SHP77 treated with DMSO at 0.1 percent for 48 hours (cell line): Measurements from ENCODE around the gene ZNF765.
"Not testable (repeated sequence)": the region's sequence is repeated elsewhere in the genome, so short reads cannot be mapped to it uniquely, and the experiment has no call there.

ENCODE experiments used
- DNase-seq: peaks from one replicate; lab custom pipeline; 2025; lab: John Stamatoyannopoulos, UW

Gene ZNF765

DNA sequence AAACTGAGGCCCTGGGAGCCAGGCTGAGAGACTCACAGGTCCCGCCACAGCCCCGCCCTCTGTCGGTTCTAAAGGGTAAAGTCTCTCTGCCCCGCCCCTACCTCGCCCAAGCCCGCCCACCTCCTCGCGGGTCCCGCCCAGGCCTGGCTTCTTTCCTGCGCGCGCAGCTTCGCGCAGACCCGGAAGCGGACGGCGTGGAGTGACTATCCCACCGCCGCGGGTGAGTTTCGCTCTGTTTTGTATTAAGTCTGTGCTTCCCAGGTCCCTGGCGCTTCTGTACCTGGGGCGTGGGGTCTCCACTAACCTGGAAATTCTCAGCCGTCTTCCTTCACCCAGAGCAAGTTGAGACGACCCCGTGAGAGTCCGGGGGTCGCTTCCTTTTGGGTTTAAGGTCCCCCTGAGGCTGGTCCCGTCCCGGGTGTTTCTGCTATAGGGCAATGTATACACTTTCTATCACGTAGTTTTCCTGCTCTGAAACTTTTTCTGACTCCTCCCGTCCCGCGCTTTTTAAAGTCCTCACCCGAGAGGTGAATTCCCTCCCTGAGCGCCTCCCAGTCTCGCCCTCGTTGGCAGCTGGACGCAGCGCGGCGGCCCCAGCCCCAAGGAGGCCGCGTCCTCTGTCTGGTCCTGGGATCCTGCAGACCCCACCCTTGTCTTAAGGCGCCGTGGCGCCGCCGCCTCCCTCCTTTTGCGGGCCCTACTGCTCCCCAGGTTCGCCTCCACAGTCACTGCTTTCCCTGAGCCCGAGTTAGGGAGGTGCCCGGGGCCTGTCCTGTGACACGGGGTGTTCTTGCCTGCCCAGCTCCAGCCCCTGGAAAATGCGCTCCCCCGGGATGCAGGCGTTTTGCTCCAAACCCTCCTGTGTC lies at the start of gene ZNF765:
Gene ZNF765, plus strand, starts transcription at position 176 of the 866 bp plus-strand sequence. CDS start 2,867 bp downstream, outside the sequence.
- DNase-seq: peak; percentile 67

DNA sequence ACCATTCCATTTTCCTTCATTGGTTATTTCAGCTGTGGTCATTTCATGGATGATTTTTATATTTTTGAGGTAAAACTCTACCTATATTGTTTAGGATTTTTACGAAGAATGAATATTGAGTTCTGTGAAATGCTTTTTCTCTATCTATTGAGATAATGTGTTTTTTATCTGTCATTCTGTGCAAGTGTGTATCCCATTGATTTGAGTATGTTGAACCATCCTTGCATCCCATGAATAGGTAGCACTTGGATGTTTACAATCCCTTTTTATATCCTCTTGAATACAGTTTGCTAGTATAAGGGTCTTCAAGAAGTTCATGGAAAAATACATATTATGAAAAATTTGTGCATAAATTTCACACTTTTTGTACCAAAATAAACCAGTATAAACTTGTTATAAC lies 39.2 kb upstream of the ZNF765 start:
- no peak for DNase-seq

DNA sequence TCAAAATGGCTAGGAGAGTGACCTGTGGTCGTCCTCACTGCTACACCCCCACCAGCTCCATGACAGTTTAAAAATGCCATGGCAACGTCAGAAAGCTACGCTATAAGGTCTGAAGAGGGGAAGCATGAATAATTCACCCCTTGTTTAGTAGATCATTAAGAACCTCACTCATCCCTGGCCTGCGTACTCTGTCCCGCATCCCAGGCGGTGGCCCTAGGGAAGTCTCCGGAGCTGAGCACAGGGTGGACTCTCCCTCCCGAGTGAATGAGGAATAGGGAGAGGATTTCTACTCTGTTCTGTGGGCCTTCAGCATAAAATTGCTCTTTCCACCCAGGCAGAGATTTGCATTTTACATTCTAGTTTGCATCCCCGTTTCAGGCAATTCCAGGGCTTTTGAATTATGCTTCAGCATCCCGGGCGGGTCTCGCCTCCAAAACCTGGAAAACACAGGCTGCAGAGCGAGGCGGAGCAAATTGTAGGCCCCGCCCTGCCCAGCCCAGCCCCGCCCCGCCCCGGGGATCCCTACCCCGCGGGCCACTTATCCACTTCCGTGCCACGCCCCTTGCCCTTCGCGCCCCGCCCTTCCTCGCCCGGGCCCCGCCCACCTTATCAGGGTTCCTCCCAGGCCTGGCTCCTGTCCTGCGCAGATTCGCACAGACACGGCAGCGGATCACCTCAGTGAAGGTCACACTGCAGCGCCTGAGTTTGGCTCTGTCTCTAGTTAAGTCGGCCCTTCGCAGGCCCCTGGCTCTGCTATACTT lies 36.9 kb upstream of the ZNF765 start:
- DNase-seq: no peak

DNA sequence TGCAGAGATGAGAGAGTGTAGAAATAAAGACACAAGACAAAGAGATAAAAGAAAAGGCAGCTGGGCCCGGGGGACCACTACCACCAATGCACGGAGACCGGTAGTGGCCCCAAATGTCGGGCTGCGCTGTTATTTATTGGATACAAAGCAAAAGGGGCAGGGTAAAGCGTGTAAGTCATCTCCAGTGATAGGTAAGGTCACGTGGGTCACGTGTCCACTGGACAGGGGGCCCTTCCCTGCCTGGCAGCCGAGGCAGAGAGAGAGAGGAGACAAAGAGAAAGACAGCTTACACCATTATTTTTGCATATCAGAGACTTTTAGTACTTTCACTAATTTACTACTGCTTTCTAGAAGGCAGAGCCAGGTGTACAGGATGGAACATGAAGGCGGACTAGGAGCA lies 34.9 kb upstream of the ZNF765 start:
- DNase-seq: not testable (repeated sequence)

DNA sequence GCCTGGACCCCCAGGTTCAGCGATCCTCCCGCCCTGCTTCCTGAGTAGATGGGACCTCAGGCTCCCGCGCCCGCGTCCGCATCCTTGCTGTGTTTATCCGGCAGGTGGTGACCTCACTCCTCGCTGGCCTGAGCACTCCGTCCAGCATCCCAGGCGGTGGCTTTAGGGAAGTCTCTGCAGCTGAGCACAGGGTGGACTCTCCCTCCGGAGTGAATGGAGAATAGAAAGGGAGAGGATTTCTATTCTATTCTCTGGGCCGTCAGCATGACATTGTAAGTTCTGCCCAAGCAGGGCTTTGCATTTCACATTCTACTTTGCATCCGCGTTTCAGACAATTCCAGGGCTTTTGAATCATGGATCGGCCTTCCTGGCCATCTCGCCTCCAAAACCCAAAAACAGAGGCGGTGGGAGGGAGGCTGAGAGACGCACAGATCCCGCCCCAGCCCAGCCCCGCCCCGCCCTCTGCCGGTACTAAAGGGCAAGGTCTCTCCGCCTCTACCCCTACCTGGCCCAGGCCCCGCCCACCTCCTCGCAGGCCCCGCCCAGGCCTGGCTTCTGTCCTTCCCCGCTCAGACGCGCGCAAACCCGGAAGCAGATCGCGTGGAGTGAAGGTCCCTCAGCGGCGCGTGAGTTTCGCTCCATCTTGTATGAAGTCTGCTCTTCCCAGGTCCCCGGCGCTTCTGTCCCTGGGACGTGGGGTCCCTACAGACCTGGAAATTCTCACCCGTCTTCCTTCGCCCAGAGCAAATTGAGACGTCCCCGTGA lies 29.6 kb upstream of the ZNF765 start, which contains the start of gene ZNF525:
Gene ZNF525, plus strand, starts transcription at position 572 of the 765 bp plus-strand sequence. CDS start 6,577 bp downstream, outside the sequence.
- peak; percentile 57 for DNase-seq

DNA sequence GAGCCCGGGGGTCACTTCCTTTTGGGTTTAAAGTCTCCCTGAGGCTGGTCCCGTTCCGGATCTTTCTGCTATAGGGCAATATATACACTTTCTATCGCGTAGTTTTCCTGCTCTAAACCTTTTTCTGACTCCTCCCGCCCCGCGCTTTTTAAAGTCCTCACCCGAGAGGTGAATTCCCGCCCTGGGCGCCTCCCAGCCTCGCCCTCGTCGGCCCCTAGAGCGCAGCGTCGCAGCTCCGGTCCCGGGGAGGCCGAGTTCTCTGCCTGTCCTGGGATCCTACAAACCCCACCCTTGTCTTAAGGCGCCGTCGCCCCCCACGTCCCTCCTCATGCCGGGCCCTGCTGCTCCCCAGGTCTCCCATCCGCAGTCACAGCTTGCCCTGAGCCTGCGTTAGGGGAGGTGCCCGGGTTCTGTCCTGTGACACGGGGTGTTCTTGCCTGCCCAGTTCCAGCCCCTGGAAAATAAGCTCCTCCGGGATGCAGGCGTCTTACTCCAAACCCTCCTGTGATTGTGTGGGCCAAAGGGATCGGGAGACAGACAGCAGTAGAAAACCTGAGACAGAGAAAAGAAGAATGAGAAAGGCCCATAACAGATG lies 29.0 kb upstream of the ZNF765 start:
- DNase-seq: peak; percentile 11

DNA sequence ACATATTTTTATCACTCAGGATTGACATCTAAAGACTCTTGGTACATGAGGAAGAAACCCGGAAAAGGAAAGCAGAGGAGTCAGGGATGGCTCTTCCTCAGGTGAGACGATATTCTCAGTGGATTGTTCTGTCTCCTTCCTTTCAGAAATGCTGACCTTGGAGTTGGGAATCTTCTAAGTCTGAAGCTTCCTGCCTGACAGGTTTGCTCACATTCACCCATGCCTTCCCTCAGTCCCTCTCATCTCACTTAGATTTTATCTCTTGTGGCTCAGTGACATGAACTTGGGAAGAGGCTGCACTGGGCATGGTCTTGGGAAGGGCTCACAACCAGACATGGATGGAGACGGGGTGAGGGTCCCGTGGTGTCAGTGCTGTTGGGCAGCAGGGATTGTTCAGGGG lies 22.8 kb upstream of the ZNF765 start:
- no peak for DNase-seq

DNA sequence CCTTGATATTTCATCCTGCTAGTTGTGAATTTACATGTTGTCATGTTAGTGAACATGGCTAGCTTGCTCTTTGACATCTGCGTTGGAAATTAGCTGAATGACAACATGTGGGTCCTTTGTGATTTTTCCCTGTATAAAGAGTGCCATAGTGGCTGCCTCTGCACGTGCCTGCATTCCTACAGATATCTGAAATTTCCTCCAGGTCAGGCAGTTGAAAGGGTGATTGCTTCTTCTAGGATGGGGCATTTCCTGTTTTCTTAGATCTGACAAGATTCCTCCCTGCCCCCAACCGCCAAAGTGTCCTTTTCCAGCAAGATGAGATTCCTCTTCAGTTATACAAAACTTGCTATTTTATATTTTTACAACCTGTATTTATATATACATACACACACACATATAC lies 20.7 kb upstream of the ZNF765 start:
- DNase-seq: no peak

DNA sequence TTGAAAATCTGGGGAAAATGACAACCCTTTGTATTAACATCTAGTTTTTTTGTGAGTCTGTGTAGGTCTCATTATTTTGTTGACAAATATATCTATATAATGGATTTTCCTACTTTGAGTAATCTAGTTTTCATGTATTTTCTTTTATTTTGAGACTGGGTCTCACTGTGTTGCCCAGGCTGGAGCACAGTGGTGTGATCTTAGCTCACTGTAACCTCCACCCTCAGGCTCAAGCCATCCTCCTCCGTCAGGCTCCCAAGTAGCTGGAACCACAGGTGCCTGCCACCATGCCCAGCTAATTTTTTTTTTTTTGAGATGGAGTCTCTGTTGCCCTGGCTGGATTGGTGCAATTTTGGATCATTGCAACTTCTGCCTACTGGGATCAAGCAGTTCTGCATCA lies 20.2 kb upstream of the ZNF765 start:
- DNase-seq: no peak

DNA sequence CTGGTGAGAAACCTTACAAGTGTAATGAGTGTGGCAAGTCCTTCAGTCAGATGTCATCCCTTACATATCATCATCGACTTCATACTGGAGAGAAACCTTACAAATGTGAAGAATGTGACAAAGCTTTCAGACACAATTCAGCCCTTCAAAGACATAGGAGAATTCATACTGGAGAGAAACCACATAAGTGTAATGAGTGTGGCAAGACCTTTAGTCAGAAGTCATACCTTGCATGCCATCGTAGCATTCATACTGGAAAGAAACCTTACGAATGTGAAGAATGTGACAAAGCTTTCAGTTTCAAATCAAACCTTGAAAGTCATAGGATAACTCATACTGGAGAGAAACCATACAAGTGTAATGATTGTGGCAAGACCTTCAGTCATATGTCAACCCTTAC lies 13.6 kb upstream of the ZNF765 start:
- no peak for DNase-seq

DNA sequence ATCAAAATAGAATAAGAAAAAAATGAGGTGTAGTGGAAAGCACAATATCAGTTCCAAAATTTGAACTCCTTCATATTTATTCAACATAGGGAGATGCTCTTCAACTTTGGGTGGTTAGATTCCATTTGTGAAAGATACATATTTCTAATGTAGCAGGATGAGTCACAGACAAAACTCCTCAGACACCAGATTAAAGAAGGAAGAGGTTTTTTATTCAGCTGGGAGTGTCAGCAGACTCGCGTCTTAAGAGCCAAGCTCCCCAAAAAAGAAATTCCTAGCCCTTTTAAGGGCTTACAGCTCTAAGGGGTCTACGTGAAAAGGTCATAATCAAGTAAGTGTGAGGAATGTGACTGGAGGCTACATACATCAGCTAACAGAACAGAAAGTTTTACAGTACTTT lies 6.8 kb upstream of the ZNF765 start:
- DNase-seq: no peak

DNA sequence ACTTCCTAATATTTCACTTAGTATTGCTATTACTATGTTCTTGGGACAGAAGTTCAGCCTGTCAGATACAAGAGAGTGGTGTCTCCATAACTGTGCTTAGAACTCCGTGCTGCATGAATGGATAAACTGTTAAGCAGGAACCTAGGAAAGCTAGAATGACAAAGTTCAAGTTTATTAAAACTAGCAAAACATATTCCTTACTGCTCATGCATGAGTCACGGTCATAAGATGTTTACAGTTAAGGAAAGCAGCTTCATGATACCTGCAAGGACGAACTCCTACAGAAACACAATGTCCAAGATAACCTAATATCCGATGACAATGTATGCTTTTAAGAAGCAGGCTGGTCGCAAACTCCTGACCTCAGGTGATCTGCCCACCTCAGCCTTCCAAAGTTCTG lies 6.0 kb upstream of the ZNF765 start:
- DNase-seq: no peak

DNA sequence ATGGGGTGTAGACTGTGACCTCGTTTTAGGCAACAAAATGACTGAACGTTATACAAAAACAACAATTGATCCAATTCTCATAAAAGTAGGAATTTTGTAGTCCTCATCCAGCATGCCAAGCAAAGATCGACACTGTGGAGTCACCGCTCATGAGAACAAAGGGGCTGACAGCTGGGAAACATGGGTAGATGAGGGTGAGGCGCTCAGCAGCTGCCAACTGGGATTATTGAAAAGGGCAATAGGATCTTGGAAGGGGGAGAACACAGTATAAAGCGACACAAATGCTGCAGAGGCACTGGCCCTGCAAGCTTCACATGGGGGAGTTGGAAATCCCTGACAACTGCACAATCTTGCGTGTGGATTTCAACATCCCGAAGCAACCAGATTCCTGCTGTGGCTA lies 5.4 kb upstream of the ZNF765 start:
- no peak for DNase-seq

DNA sequence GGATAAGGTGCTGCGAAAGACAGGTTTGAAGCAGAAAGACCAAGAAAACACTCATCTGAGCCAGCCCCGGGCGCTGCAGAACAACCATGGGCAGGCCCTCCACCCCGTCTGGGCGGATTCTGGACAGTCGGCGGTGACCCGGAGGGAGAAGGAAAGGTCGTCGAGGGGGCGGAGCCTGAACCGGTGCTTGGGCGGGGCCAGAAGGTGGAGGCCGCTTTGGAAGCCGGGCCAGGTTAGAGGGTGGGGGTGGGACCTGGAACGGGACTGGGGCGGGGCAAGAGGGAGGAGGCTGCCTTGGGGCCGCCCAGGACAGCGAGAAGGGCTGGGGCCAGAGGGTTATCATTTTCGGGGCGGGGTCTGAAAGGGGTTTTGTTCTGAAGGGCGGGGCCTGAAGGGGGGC lies 5.0 kb upstream of the ZNF765 start:
- DNase-seq: no peak

DNA sequence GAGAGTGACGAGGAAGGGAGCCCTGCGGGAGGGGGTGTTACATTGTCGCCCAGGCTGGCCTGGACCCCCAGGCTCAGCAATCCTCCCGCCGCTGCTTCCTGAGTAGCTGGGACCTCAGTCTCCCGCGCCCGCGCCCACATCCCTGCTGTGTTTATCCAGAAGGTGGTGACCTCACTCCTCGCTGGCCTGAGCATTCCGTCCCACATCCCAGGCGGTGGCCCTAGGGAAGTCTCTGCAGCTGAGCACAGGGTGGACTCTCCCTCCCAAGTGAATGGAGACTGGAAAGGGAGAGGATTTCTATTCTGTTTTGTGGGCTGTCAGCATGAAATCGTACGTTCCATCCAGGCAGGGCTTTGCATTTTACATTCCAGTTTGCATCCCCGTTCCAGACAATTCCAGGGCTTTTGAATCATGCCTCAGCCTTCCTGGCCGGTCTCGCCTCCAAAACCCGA lies 401 bp upstream of the ZNF765 start:
- DNase-seq: peak; percentile 51

DNA sequence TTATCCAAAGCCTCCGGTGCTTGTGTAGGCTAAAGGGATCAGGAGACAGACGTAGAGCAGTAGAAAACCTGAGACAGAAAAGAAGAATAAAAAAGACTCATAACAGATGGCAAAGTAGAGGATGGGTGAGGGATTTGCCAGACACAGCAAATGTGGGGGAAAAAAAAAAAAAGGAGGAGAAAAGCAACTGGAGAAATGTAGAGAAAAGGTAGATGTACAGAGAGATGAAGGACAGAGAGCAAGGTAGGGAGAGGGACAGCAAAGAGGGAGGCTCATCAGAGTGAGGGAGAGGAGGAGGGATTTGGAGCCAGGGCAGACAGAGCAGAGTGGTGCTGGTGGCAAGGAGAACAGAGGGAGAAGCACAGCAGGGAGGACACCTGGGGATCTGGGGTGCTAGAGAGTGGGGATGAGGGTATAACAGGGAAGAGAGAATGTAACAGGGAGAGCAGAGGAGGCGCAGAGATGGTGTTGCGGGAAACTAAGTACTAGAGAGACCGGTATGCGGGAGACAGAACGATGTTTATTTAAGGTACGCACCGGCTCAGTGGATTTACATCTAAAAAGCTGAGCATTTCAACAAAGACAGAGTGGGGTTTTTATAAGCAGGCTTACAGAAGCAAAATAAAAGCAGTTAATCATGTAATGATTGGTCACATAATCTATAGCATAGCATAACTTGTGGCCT lies 1.0 kb downstream of the ZNF765 start:
- not testable (repeated sequence) for DNase-seq

DNA sequence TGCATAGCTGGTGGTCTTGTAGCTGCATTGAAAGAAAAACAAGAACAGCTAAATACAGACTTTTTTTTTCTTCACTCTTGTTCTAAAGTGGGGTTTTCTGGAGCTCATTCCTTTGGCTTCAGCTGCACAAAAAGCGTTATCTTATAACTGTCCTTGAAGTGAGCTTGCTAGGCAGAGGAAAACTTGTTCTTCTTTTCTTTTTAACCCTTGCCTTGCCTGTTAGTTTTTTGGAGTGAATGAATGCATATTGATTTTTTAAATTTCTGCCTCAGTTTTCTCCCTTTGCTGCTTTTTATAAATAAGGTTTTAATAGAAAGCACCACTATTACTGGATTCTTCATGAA lies 1.5 kb downstream of the ZNF765 start:
- DNase-seq: no peak

DNA sequence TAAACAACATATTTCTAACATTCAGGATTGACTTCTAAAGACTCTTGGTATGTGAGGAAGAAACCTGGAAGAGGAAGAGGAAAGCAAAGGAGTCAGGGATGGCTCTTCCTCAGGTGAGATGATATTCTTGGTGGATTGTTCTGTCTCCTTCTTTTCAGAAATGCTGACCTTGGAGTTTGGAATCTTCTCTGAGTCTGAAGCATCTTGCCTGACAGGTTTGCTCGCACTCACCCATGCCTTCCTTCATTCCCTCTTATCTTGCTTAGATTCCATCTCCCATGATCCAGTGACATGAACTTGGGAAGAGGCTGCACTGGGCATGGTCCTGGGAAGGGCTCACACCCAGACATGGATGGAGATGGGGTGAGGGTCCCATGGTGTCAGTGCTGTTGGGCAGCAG lies 3.0 kb downstream of the ZNF765 start:
- DNase-seq: not testable (repeated sequence)

DNA sequence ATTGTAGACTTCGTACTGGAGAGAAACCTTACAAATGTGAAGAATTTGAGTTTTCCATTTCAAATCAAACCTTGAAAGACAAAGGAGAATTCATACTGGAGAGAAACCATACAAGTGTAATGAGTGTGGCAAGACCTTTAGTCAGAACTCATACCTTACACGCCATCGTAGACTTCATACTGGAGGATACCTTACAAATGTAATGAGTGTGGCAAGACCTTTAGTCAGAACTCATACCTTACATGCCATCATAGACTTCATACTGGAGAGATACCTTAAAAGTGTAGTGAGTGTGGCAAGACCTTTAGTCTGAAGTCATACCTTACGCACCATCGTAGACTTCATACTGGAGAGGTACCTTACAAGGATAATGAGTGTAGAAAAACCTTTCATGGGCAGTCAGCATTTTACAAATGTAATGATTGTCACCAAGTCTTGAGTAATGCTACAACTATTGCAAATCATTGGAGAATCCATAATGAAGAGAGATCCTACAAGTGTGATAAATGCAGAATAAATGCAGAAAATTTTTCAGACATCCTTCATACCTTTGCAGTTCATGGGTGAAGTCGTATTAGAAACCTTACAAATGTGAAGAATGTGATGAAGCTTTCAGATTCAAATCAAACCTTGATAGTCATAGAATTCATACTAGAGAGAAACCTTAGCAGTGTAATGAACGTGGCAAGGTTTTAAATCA lies 14.7 kb downstream of the ZNF765 start:
- DNase-seq: no peak

DNA sequence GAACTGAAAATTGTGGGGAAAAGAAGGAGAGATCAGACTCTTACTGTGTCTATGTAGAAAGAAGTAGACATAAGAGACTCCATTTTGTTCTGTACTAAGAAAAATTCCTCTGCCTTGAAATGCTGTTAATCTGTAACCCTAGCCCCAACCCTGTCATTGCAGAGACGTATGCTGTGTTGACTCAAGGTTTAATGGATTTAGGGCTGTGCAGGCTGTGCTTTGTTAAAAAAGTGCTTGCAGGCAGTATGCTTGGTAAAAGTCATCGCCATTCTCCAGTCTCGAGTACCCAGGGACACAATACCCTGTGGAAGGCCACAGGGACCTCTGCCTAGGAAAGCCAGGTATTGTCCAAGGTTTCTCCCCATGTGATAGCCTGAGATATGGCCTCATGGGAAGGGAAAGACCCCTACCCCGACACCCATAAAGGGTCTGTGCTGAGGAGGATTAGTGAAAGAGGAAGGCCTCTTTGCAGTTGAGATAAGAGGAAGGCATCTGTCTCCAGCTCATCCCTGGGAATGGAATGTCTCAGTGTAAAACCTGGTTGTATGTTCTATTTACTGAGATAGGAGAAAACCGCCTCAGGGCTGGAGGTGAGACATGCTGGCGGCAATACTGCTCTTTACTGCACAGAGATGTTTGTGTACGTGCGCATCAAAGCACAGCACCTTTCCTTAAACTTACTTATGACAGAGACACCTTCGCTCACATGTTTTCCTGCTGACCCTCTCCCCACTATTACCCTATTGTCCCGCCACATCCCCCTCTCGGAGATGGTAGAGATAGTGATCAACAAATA lies 25.8 kb downstream of the ZNF765 start:
- DNase-seq: not testable (repeated sequence)
